ENCODE results near the gene KRTAP10-3. TPM values are rescaled to one million over a fixed set of nuclear protein-coding genes. Genes with fewer than 3 reads are reported as not detected.

The KRTAP10-3 gene
- total and polyA plus RNA-seq, 9 of the 15 experiments (the other 6 are each of a cell fraction or from before 2014, with no cell fraction given) = not detected

DNA sequence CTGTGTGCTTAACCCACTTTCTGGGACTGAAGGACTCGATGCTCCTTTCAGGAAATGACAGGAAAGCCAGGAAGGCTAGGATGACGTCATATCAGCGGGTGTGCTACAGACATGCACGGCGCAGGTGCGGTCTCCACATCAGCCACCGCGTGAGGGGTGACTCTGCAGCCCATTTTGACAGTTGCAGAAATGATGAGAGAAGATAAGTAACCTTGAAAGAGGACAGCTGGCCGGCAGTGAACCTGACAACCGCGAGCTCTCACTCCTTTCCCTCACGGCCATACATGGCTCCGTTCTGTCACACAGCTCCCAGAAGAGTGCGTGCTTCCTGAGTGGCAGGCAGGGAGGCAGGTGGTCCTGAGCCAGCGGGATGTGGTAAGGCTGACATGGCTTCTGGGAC is 23.5 kb upstream of the KRTAP10-3 start (continued):
- TF ChIP-seq ZNF124 (CRISPR knock-in tag; IDR thresholded peaks at IDR 0.05) (no peak), ZNF76 (CRISPR knock-in tag; IDR thresholded peaks at IDR 0.05; ENCODE audit: borderline replicate concordance) (peak; percentile 53; the same call in 1 of the 2 replicates), MEIS2 (IDR thresholded peaks at IDR 0.05; ENCODE audit: partially characterized antibody) (peak; percentile 83), JUN (IDR thresholded peaks at IDR 0.05; ENCODE audit: borderline replicate concordance, low read depth, low read length) (peak; percentile 93), JUN (CRISPR knock-in tag; IDR thresholded peaks at IDR 0.05; ENCODE audit: borderline replicate concordance) (no peak), NUFIP1 (IDR thresholded peaks at IDR 0.05; ENCODE audit: partially characterized antibody) (no peak), FOXK1 (CRISPR knock-in tag; IDR thresholded peaks at IDR 0.05; ENCODE audit: borderline replicate concordance) (no peak), POLR2AphosphoS5 (IDR thresholded peaks at IDR 0.05; ENCODE audit: control insufficient read depth, insufficient read depth, low read depth, low read length) (no peak)
- TF ChIP-seq, protein P1, sequence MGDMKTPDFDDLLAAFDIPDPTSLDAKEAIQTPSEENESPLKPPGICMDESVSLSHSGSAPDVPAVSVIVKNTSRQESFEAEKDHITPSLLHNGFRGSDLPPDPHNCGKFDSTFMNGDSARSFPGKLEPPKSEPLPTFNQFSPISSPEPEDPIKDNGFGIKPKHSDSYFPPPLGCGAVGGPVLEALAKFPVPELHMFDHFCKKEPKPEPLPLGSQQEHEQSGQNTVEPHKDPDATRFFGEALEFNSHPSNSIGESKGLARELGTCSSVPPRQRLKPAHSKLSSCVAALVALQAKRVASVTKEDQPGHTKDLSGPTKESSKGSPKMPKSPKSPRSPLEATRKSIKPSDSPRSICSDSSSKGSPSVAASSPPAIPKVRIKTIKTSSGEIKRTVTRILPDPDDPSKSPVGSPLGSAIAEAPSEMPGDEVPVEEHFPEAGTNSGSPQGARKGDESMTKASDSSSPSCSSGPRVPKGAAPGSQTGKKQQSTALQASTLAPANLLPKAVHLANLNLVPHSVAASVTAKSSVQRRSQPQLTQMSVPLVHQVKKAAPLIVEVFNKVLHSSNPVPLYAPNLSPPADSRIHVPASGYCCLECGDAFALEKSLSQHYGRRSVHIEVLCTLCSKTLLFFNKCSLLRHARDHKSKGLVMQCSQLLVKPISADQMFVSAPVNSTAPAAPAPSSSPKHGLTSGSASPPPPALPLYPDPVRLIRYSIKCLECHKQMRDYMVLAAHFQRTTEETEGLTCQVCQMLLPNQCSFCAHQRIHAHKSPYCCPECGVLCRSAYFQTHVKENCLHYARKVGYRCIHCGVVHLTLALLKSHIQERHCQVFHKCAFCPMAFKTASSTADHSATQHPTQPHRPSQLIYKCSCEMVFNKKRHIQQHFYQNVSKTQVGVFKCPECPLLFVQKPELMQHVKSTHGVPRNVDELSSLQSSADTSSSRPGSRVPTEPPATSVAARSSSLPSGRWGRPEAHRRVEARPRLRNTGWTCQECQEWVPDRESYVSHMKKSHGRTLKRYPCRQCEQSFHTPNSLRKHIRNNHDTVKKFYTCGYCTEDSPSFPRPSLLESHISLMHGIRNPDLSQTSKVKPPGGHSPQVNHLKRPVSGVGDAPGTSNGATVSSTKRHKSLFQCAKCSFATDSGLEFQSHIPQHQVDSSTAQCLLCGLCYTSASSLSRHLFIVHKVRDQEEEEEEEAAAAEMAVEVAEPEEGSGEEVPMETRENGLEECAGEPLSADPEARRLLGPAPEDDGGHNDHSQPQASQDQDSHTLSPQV (IDR thresholded peaks at IDR 0.05) = no peak
- TF ChIP-seq, protein P2, sequence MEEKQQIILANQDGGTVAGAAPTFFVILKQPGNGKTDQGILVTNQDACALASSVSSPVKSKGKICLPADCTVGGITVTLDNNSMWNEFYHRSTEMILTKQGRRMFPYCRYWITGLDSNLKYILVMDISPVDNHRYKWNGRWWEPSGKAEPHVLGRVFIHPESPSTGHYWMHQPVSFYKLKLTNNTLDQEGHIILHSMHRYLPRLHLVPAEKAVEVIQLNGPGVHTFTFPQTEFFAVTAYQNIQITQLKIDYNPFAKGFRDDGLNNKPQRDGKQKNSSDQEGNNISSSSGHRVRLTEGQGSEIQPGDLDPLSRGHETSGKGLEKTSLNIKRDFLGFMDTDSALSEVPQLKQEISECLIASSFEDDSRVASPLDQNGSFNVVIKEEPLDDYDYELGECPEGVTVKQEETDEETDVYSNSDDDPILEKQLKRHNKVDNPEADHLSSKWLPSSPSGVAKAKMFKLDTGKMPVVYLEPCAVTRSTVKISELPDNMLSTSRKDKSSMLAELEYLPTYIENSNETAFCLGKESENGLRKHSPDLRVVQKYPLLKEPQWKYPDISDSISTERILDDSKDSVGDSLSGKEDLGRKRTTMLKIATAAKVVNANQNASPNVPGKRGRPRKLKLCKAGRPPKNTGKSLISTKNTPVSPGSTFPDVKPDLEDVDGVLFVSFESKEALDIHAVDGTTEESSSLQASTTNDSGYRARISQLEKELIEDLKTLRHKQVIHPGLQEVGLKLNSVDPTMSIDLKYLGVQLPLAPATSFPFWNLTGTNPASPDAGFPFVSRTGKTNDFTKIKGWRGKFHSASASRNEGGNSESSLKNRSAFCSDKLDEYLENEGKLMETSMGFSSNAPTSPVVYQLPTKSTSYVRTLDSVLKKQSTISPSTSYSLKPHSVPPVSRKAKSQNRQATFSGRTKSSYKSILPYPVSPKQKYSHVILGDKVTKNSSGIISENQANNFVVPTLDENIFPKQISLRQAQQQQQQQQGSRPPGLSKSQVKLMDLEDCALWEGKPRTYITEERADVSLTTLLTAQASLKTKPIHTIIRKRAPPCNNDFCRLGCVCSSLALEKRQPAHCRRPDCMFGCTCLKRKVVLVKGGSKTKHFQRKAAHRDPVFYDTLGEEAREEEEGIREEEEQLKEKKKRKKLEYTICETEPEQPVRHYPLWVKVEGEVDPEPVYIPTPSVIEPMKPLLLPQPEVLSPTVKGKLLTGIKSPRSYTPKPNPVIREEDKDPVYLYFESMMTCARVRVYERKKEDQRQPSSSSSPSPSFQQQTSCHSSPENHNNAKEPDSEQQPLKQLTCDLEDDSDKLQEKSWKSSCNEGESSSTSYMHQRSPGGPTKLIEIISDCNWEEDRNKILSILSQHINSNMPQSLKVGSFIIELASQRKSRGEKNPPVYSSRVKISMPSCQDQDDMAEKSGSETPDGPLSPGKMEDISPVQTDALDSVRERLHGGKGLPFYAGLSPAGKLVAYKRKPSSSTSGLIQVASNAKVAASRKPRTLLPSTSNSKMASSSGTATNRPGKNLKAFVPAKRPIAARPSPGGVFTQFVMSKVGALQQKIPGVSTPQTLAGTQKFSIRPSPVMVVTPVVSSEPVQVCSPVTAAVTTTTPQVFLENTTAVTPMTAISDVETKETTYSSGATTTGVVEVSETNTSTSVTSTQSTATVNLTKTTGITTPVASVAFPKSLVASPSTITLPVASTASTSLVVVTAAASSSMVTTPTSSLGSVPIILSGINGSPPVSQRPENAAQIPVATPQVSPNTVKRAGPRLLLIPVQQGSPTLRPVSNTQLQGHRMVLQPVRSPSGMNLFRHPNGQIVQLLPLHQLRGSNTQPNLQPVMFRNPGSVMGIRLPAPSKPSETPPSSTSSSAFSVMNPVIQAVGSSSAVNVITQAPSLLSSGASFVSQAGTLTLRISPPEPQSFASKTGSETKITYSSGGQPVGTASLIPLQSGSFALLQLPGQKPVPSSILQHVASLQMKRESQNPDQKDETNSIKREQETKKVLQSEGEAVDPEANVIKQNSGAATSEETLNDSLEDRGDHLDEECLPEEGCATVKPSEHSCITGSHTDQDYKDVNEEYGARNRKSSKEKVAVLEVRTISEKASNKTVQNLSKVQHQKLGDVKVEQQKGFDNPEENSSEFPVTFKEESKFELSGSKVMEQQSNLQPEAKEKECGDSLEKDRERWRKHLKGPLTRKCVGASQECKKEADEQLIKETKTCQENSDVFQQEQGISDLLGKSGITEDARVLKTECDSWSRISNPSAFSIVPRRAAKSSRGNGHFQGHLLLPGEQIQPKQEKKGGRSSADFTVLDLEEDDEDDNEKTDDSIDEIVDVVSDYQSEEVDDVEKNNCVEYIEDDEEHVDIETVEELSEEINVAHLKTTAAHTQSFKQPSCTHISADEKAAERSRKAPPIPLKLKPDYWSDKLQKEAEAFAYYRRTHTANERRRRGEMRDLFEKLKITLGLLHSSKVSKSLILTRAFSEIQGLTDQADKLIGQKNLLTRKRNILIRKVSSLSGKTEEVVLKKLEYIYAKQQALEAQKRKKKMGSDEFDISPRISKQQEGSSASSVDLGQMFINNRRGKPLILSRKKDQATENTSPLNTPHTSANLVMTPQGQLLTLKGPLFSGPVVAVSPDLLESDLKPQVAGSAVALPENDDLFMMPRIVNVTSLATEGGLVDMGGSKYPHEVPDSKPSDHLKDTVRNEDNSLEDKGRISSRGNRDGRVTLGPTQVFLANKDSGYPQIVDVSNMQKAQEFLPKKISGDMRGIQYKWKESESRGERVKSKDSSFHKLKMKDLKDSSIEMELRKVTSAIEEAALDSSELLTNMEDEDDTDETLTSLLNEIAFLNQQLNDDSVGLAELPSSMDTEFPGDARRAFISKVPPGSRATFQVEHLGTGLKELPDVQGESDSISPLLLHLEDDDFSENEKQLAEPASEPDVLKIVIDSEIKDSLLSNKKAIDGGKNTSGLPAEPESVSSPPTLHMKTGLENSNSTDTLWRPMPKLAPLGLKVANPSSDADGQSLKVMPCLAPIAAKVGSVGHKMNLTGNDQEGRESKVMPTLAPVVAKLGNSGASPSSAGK (IDR thresholded peaks at IDR 0.05) = peak; percentile 66
